GM12873 (cell line): ENCODE results near the gene ID2.

Experiments used
- TF ChIP-seq, protein P1 (sequence below): IDR thresholded peaks from 2 replicates; pipeline ENCODE4 v1.5.1; 2012; ENCODE audit warnings: low read depth, mild to moderate bottlenecking, moderate library complexity, low read length, control low read depth; ENCODE audit not compliant: insufficient read depth; ENCODE audit errors: missing control alignments

ID2 gene

DNA sequence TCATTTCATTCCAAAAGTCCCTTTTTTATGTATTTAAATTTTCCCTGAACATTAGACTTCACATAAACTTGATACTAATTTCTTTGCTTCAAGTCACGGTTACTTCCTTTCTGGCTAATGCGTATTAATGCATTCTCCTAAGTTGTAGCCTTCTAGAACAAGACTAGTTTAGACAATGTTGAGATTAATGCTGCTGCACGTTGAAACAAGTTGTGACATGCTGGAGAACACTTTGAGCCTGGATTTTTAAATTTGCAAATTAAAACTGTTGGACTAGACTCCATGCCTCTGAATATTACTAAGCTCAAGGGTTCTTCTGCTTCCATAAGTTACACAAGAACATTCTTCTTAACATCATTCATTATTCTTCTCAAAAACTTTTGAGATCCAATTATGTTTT is 29.1 kb downstream of the ID2 start:
- TF ChIP-seq, protein P1, sequence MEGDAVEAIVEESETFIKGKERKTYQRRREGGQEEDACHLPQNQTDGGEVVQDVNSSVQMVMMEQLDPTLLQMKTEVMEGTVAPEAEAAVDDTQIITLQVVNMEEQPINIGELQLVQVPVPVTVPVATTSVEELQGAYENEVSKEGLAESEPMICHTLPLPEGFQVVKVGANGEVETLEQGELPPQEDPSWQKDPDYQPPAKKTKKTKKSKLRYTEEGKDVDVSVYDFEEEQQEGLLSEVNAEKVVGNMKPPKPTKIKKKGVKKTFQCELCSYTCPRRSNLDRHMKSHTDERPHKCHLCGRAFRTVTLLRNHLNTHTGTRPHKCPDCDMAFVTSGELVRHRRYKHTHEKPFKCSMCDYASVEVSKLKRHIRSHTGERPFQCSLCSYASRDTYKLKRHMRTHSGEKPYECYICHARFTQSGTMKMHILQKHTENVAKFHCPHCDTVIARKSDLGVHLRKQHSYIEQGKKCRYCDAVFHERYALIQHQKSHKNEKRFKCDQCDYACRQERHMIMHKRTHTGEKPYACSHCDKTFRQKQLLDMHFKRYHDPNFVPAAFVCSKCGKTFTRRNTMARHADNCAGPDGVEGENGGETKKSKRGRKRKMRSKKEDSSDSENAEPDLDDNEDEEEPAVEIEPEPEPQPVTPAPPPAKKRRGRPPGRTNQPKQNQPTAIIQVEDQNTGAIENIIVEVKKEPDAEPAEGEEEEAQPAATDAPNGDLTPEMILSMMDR: no peak

DNA sequence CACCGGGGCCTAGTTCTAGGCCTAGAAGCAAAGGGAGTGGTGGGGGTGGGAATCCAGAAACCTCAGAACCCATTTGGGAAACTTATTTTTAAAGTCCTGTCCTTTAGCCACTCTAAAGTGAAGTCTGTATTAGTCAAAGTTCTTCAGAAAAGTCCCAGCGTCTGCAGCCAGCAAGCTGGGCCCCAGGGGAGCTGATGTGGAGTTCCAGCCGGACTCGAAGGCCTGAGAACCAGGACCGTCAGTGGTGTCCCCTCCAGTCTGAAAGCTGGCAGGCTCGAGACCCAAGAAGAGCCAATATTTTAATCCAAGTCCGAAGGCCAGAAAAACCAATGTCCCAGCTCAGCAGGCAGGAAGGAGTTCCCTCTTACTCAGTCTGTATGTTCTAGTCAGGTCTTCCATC is 32.4 kb downstream of the ID2 start:
- TF ChIP-seq, protein P1: no peak

DNA sequence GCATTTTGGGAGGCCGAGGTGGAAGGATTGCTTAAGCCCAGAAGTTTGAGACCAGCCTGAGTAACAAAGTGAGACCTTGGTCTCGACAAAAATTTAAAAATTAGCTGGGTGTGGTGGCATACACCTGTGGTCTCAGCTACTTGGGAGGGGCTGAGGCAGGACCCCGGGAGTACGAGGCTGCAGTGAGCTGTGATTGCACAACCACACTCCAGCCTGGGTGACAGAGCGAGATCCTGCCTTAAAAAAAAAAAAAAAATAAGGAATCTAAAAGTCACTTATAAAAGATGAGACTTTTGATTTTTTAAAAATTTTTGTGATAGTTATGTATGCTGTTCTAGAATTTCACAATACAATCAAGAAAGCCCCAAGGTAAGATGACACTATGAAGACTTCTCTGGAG is 33.1 kb downstream of the ID2 start:
- TF ChIP-seq, protein P1: no peak

DNA sequence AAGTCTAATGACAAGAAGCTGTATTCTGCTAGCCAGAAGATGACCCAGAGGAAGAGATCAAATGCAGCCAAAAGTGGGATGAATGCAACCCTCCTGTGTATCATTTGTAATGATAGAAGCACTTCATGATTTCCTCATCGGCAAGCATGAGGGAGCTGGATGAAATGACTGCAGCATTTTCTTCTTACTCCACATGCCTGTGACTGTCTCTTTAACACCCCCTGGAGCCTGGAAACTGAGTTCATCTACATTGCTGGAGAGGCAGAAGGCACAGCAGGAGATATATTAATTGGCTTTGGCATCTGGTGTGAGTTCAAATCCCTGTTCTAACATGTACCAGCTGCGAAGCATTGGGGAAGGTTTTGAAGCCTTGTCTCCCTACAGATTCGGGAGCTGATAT is 37.7 kb downstream of the ID2 start:
- TF ChIP-seq, protein P1: no peak

DNA sequence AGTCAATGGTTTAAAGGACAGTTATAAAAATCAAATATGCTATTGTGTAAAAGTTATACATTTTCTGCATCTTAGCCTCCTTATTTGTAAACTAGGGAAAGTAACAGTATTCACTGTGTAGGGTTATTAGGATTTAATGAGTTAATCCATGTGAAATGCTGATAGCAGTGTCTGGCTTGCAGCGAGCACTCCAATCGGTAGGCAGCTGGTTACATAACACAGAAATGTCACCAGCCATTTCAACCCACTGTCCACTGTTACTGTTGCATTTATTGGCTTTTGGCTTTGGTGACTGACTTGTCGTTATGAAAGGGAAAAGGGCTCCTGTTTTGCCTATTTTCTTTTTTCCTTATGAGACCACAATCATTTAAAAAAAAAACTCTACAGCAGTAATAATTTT is 38.9 kb downstream of the ID2 start:
- TF ChIP-seq, protein P1: no peak

DNA sequence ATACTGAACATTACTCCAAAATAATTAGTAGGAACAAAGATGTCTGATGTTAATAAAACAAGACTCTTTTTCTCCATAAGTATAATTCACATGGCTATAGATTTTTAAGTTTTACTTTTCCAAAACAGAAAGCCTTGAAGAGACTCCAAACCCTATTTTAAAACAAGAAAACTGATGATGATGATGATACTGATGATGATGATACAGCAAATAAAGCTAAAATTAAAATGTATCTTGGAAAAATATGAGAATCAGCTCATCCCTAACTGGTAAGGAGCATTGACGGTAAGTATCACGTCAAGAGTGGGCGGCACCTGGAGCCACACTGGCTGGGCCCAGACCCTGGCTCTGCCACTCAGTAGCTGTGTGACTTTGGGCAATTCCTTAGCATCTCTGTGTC is 39.6 kb downstream of the ID2 start:
- TF ChIP-seq, protein P1: no peak

DNA sequence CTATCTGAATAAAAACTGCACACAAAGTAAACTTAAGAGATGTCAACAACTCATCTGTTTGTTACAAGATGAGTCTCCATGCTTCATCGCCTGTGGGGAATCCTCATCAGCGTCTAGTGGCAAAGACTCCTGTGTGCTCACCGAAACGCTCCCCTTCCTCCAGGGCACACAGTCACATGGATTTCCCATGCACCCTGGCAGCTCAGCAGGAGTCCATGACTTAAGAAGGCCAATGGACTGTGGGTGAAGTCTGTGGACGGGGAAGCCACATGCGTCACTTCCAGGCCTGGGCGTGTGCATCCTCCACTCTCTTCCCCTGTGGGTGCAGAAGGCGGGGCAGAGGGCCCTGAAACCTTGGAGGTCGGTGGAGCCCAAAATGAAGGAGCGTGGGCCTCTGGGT is 41.1 kb downstream of the ID2 start:
- TF ChIP-seq, protein P1: no peak
